ENCODE results near the gene TICAM1.
A peak's percentile ranks its signal among the peaks of the same experiment; 100 is the strongest.

DNA sequence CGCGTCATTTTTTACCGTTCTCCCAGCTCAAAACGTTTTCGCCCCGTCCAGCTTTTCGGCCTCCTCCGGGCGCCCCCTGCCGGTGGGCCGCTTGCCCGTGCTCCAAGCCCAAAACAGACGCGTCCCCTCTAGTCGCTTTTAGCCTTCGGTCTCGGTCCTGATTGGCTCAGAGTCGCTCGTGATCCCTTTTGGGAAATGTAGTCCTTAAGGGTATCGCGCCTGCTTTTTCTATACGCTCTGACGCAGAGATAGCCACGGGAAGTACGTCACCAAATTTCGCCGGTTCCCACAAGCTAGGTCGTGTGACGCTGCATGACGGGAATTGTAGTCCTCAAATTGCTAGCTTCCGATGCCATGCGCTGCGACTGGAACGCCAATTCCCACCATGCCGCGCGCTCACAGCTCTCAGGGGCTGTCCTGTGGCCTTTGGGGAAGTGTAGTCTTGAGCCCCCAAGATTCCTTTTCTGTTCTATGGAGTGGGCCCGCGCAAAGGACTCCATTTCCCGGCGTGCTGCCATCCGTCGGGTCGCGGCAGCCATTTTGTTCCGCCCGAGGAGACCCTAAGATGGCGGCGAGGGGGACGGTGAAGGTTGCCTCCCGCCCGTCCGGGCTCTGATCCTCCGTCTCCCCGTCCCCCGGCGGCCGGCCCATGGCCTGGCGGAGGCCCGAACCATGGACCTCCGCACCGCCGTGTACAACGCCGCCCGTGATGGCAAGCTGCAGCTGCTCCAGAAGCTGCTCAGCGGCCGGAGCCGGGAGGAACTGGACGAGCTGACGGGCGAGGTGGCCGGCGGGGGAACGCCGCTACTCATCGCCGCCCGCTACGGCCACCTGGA is 40.1 kb downstream of the TICAM1 start, which contains the start of gene FEM1A:
- TF ChIP-seq, protein P1, sequence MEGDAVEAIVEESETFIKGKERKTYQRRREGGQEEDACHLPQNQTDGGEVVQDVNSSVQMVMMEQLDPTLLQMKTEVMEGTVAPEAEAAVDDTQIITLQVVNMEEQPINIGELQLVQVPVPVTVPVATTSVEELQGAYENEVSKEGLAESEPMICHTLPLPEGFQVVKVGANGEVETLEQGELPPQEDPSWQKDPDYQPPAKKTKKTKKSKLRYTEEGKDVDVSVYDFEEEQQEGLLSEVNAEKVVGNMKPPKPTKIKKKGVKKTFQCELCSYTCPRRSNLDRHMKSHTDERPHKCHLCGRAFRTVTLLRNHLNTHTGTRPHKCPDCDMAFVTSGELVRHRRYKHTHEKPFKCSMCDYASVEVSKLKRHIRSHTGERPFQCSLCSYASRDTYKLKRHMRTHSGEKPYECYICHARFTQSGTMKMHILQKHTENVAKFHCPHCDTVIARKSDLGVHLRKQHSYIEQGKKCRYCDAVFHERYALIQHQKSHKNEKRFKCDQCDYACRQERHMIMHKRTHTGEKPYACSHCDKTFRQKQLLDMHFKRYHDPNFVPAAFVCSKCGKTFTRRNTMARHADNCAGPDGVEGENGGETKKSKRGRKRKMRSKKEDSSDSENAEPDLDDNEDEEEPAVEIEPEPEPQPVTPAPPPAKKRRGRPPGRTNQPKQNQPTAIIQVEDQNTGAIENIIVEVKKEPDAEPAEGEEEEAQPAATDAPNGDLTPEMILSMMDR (IDR thresholded peaks at IDR 0.05) = peak; percentile 96
- TF ChIP-seq POLR2AphosphoS5 (IDR thresholded peaks at IDR 0.05; ENCODE audit: low read depth, low read length) = no peak; the same call in 1 of the 2 replicates
- TF ChIP-seq, protein P2, sequence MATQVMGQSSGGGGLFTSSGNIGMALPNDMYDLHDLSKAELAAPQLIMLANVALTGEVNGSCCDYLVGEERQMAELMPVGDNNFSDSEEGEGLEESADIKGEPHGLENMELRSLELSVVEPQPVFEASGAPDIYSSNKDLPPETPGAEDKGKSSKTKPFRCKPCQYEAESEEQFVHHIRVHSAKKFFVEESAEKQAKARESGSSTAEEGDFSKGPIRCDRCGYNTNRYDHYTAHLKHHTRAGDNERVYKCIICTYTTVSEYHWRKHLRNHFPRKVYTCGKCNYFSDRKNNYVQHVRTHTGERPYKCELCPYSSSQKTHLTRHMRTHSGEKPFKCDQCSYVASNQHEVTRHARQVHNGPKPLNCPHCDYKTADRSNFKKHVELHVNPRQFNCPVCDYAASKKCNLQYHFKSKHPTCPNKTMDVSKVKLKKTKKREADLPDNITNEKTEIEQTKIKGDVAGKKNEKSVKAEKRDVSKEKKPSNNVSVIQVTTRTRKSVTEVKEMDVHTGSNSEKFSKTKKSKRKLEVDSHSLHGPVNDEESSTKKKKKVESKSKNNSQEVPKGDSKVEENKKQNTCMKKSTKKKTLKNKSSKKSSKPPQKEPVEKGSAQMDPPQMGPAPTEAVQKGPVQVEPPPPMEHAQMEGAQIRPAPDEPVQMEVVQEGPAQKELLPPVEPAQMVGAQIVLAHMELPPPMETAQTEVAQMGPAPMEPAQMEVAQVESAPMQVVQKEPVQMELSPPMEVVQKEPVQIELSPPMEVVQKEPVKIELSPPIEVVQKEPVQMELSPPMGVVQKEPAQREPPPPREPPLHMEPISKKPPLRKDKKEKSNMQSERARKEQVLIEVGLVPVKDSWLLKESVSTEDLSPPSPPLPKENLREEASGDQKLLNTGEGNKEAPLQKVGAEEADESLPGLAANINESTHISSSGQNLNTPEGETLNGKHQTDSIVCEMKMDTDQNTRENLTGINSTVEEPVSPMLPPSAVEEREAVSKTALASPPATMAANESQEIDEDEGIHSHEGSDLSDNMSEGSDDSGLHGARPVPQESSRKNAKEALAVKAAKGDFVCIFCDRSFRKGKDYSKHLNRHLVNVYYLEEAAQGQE (IDR thresholded peaks at IDR 0.05; ENCODE audit: insufficient read depth in 1 of 2, low read depth in 2 of 2, low read length in 1 of 2) = no peak

Data from Panc1 (cell line).